ENCODE measurements around the gene LAG3. TPM values are rescaled to one million over a fixed set of nuclear protein-coding genes. Genes with fewer than 3 reads are reported as not detected.

LAG3 gene
- total RNA-seq, 2 donors from 2014 or later, result 3.8 to 4.6 TPM

GRCh38 chr12:6771091-6771495, 1.2 kb upstream of the LAG3 start:
- ATAC-seq (no peak), DNase-seq (no peak)
- H3K4me1 Mint-ChIP-seq, result peaks cover 39% of the 10 kb centered on the region
- H3K4me3 Mint-ChIP-seq, result no peak overlapping the region
- H3K27me3 Mint-ChIP-seq, result peaks cover 55% of the 10 kb centered on the region
- peak overlapping the region; percentile 57 for H3K27ac Mint-ChIP-seq
- peaks cover 14% of the 10 kb centered on the region for H3K36me3 Mint-ChIP-seq (ENCODE audit: low read depth)
- no peaks in the 10 kb centered on the region for H3K9me3 ChIP-seq (ENCODE audit: control insufficient read depth, low read length, poor library complexity, severe bottlenecking)

DNA sequence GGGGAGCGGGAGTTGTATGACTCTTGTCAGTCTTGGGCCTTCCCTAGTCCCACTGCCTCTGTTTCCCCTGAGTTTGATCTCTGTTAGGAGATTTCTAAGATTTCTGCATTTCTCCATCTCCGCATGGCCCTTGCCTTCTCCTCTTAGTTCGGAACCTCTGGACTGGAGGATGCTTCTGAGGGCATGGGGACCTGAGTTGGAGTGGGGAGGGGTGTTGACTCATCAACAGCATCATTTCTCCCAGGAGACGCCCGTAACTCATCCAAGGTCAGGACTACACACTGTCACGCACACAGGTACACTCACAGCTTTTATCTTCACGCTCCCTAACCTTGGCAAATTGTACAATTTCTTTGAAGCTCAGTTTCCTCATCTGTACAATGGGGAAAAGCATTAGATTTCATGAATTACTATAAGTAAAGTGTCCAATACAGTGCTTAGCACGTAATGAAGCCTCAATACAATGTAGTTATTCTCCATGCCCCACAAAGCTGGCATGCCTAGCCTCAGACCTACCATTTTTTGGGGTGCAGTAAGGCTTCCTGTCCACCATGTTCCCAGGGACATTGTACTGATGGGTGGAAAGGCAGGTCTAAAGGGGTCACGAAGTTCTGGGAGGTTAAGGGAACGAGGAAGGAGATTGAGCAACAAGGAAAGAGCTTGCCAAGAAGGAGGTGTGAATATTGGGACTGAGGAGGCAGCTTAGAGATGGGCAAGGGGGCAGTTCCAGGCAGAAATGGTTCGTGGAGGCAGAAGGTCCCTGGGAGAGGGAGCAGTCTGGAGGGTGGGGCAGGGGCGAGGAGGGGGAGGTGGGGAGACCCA, 600 bp upstream of the LAG3 start:
- ATAC-seq, result no peak
- Mint-ChIP-seq H3K36me3 (ENCODE audit: low read depth) (peaks cover 15% of the 10 kb centered on the region), H3K4me1 (peaks cover 39% of the 10 kb centered on the region)

DNA sequence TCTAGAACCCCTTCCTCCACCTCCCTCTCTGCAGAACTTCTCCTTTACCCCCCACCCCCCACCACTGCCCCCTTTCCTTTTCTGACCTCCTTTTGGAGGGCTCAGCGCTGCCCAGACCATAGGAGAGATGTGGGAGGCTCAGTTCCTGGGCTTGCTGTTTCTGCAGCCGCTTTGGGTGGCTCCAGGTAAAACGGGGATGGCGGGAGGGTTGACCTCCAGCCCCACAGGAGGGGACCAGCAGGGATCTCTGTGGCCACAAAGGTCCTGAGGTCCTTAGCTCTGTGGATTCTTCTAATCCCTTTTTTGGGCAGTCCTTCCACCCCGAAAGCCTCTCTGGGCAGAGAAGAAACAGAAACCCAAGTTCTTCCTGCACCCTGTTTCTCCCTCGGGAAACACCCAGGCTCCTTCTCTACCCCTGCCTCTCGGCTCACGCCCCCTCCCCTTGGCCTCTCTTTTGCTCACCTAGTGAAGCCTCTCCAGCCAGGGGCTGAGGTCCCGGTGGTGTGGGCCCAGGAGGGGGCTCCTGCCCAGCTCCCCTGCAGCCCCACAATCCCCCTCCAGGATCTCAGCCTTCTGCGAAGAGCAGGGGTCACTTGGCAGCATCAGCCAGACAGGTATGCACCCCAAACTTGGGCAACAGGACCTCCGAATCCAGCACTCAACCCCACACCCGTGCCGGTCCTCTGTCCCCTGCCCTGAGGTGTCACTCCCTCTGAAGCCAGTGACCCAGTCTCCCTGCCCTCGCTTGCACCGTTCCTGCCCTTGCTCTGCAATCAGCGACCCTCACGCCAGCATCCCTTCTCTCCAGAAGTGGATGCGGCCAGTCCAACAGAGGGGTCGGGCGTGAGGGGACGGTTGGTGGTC, 638 bp downstream of the LAG3 start:
- no peak for ATAC-seq
- H3K36me3 Mint-ChIP-seq (ENCODE audit: low read depth), result peaks cover 9% of the 10 kb centered on the region
- DNase-seq, result no peak
- peak overlapping the region; percentile 92 for H3K4me3 Mint-ChIP-seq
- peaks cover 29% of the 10 kb centered on the region for H3K4me1 Mint-ChIP-seq
- no peak overlapping the region for H3K27ac Mint-ChIP-seq
- H3K9me3 ChIP-seq (ENCODE audit: control insufficient read depth, low read length, poor library complexity, severe bottlenecking), result no peaks in the 10 kb centered on the region
- H3K27me3 Mint-ChIP-seq, result peaks cover 48% of the 10 kb centered on the region

More for the DNA sequence above, 600 bp upstream of the LAG3 start:
- peak overlapping the region; percentile 92 for H3K4me3 Mint-ChIP-seq
- peak overlapping the region; percentile 57 for H3K27ac Mint-ChIP-seq
- no peak for DNase-seq
- no peaks in the 10 kb centered on the region for H3K9me3 ChIP-seq (ENCODE audit: control insufficient read depth, low read length, poor library complexity, severe bottlenecking)
- H3K27me3 Mint-ChIP-seq, result peaks cover 59% of the 10 kb centered on the region

DNA sequence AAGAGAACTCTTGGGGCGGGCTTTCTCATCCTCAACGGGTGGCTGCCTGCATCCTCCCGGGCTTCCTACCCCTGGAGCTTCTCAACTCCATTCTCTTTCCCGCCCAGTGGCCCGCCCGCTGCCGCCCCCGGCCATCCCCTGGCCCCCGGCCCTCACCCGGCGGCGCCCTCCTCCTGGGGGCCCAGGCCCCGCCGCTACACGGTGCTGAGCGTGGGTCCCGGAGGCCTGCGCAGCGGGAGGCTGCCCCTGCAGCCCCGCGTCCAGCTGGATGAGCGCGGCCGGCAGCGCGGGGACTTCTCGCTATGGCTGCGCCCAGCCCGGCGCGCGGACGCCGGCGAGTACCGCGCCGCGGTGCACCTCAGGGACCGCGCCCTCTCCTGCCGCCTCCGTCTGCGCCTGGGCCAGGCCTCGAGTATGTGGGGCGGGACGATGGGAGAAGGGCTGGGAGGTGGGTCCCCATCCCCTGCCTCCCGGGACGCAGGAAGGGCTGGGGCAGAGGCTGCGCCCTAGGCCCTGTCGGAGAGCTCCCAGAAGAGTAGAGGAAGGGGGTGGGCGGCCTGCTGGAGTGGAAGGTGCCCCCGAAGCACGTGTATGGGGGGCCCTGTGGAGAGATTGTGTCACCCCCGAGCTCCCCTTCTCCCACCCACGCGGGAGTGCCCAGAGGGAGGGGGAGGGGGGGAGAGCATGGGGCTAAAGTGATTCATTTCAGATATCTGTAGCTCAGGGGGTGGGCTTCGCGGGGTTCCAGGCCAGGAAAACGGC, 1.5 kb downstream of the LAG3 start:
- H3K4me1 Mint-ChIP-seq, result peaks cover 34% of the 10 kb centered on the region
- DNase-seq (no peak), ATAC-seq (peak; percentile 45)
- H3K27ac Mint-ChIP-seq, result peak overlapping the region; percentile 84
- H3K27me3 Mint-ChIP-seq, result peaks cover 44% of the 10 kb centered on the region
- H3K4me3 Mint-ChIP-seq, result peak overlapping the region; percentile 92
- H3K36me3 Mint-ChIP-seq (ENCODE audit: low read depth), result peaks cover 13% of the 10 kb centered on the region
- H3K9me3 ChIP-seq (ENCODE audit: control insufficient read depth, low read length, poor library complexity, severe bottlenecking), result no peaks in the 10 kb centered on the region

GRCh38 chr12:6774499-6775062, 2.3 kb downstream of the LAG3 start:
- ATAC-seq, result peak; percentile 48
- peaks cover 13% of the 10 kb centered on the region for H3K36me3 Mint-ChIP-seq (ENCODE audit: low read depth)
- DNase-seq, result no peak
- peak overlapping the region; percentile 88 for H3K4me3 Mint-ChIP-seq
- peaks cover 45% of the 10 kb centered on the region for H3K27me3 Mint-ChIP-seq
- H3K9me3 ChIP-seq (ENCODE audit: control insufficient read depth, low read length, poor library complexity, severe bottlenecking), result no peaks in the 10 kb centered on the region
- peak overlapping the region; percentile 84 for H3K27ac Mint-ChIP-seq
- peaks cover 39% of the 10 kb centered on the region for H3K4me1 Mint-ChIP-seq

GRCh38 chr12:6775185-6776174, 3.2 kb downstream of the LAG3 start:
- H3K9me3 ChIP-seq (ENCODE audit: control insufficient read depth, low read length, poor library complexity, severe bottlenecking), result no peaks in the 10 kb centered on the region
- peak overlapping the region; percentile 88 for H3K4me3 Mint-ChIP-seq
- peaks cover 45% of the 10 kb centered on the region for H3K27me3 Mint-ChIP-seq
- peak overlapping the region; percentile 84 for H3K27ac Mint-ChIP-seq
- ATAC-seq (no peak), DNase-seq (no peak)
- peaks cover 13% of the 10 kb centered on the region for H3K36me3 Mint-ChIP-seq (ENCODE audit: low read depth)
- H3K4me1 Mint-ChIP-seq, result peaks cover 38% of the 10 kb centered on the region

GRCh38 chr12:6777386-6777785, 5.1 kb downstream of the LAG3 start:
- Mint-ChIP-seq H3K27me3 (peaks cover 32% of the 10 kb centered on the region), H3K27ac (no peak overlapping the region), H3K4me3 (no peak overlapping the region), H3K4me1 (peaks cover 27% of the 10 kb centered on the region), H3K36me3 (ENCODE audit: low read depth) (peaks cover 11% of the 10 kb centered on the region)
- DNase-seq, result no peak
- no peaks in the 10 kb centered on the region for H3K9me3 ChIP-seq (ENCODE audit: control insufficient read depth, low read length, poor library complexity, severe bottlenecking)
- ATAC-seq, result no peak

DNA sequence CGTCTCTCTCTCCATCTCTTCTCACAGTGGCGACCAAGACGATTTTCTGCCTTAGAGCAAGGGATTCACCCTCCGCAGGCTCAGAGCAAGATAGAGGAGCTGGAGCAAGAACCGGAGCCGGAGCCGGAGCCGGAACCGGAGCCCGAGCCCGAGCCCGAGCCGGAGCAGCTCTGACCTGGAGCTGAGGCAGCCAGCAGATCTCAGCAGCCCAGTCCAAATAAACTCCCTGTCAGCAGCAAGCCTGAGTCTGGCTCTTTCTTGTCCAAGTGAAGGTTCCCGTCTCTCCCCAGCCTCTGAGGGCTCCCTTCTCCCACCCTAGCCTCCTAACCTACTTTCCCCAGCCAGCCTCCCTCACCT, 5.9 kb downstream of the LAG3 start:
- peak overlapping the region; percentile 77 for H3K27ac Mint-ChIP-seq
- peaks cover 11% of the 10 kb centered on the region for H3K36me3 Mint-ChIP-seq (ENCODE audit: low read depth)
- no peaks in the 10 kb centered on the region for H3K9me3 ChIP-seq (ENCODE audit: control insufficient read depth, low read length, poor library complexity, severe bottlenecking)
- peaks cover 32% of the 10 kb centered on the region for H3K27me3 Mint-ChIP-seq
- peak overlapping the region; percentile 96 for H3K4me3 Mint-ChIP-seq
- DNase-seq, result no peak
- H3K4me1 Mint-ChIP-seq, result peaks cover 25% of the 10 kb centered on the region
- ATAC-seq, result no peak

DNA sequence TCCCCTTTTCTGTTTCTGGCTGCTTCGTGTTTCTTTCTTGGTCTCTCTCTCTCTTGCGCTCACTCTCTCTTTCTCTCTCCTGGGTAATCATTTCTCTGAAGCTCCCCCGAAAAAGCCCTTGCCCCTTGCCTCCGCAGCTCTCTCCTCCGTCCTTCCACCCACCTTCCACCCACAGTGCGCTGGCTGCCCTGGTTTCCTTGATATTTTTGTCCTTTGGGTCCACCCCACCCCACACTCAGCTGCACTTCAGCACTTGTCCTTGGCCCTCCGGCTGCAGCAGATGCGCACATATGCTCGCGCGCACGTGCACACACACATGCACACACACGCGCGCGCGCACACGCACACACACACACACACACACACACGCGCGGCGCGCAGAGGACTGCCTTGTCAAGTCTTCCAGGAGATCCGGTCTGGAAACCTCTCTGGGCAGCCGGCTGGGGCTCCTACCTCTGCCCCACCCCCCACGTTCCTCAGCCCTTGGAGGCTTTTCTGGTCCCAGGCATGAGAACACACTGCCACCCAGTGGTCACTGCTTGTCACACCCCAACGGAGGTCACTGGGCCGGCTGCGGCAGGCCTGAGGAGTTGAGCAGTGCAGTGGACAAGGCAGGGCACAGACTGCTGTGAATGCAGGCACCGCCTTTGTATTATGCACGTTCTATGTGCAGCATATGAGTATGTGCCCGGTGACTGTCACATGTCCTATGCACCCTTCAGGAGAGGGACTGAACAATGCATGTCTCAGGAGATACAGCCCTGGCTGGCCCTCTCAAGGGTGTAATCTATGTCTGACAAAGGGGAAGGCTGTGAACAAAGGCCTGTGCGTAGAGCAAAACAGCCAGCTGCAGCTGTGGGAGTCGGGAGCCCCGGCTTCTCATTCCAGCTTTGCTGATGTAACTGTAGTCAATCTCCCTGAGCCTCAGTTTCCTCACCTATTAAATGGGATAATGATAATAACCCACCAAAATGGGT, 6.5 kb downstream of the LAG3 start:
- peak; percentile 91 for ATAC-seq
- Mint-ChIP-seq H3K27me3 (peaks cover 32% of the 10 kb centered on the region), H3K27ac (peak overlapping the region; percentile 77), H3K4me3 (peak overlapping the region; percentile 96), H3K4me1 (peaks cover 28% of the 10 kb centered on the region), H3K36me3 (ENCODE audit: low read depth) (peaks cover 11% of the 10 kb centered on the region)
- H3K9me3 ChIP-seq (ENCODE audit: control insufficient read depth, low read length, poor library complexity, severe bottlenecking), result no peaks in the 10 kb centered on the region
- peak; percentile 71 to 79 (median 78) for DNase-seq

DNA sequence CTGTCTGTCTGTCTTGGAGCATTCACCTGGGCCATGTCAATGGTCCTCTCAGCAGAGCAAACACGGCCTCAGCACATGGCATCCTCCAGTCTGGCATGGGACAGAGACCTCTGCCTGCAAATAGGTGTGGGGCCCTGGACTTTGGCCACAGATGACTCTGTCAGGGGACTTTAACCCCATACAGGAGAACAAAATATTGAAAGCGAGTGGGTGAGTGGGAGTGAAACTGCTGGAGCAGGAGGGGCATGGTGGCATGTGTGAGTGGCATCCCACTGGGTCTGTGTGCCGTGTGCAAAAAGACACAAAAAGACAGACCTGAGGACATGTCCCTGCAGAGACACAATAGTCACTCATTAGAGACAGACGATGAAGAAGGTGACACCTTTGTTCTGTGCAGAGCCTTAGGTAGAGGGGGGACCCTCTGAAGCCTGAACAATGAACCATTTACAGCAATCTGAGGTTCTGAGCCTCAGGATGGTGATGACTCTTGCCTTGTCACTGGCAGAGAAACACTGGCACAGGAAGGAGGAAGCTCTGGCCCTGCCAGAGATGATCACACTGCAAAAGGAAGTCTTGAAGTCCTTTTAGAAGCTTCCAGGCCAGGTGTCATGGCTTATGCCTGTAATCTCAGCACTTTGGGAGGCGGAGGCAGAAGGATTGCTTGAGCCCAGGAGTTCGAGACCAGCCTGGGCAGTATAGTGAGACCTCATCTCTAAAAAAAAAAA, 7.5 kb downstream of the LAG3 start:
- Mint-ChIP-seq H3K27me3 (peaks cover 22% of the 10 kb centered on the region), H3K36me3 (ENCODE audit: low read depth) (peaks cover 7% of the 10 kb centered on the region), H3K4me1 (peaks cover 25% of the 10 kb centered on the region), H3K27ac (peak overlapping the region; percentile 77), H3K4me3 (peak overlapping the region; percentile 96)
- ATAC-seq (no peak), DNase-seq (no peak)
- H3K9me3 ChIP-seq (ENCODE audit: control insufficient read depth, low read length, poor library complexity, severe bottlenecking), result no peaks in the 10 kb centered on the region
